HG02943 (cell line): ENCODE results near the gene BIK.

ENCODE experiments used
- ATAC-seq: cut with Tn5 transposase; IDR thresholded peaks from one replicate; pipeline ENCODE4 v1.9.1; 2021; ENCODE audit warnings: mild to moderate bottlenecking, low read depth, moderate library complexity; ENCODE audit not compliant: unreplicated experiment

BIK gene

DNA sequence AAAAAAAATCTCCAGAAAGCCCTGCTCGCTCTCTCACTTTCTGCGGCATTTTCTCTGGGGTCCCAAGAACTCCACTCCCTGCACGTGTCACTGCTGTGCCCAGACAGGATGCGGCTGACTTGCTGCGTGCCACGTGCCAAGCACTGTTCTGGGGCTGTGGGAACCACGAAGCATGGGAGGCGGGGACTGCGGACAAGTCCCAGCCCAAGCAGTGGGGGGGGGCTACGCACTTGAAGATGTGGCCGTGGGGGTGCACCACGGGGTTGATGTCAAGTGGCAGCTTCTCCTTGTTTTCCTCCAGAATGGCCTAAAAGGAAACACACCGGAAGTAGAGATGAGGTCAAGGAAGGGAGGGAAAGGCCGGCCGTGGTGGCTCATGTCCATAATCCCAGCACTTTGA is 65.5 kb downstream of the BIK start:
- no peak for ATAC-seq

- ATAC-seq: no peak
Observed at GRCh38 chr22:43177479-43177878, 66.9 kb downstream of the BIK start.
